OCI-LY3 (cell line): ENCODE data around the gene OPRPN.

Source experiments
- CTCF ChIP-seq: fragments of 200-600, 300-600 bp; sonication (generic); IDR thresholded peaks from 2 replicates; pipeline ENCODE4 v1.5.1; 2014; ENCODE audit warnings: antibody characterized with exemption, low read length, low read depth
- EZH2phosphoT487 ChIP-seq: fragments of 200-600 bp; shearing (Covaris generic); IDR thresholded peaks from 2 replicates; pipeline ENCODE4 v1.6.1; 2018; ENCODE audit warnings: antibody characterized with exemption, mixed run types, low read depth

- TF ChIP-seq CTCF (no peak), EZH2phosphoT487 (no peak)
Observed at GRCh38 chr4:70397580-70397979, at the start of gene OPRPN.
